ENCODE measurements around the gene APOBR.

DNA sequence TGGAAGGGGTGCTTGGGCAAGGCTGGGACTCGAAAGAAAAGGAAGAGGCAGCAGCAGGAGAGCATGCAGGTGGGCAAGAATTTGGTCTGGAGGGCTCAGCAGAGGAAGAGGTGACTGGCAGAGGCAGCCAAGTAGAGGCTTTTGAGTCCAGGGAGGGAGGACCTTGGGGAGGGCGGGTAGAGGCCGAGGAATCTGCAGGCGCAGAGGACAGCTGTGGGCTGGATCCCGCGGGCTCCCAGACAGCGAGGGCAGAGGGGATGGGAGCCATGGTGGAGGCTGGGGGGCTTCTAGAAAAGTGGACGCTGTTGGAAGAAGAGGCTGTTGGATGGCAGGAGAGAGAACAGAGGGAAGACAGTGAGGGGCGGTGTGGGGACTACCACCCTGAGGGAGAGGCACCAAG is 2.9 kb downstream of the APOBR start:
- no peak for TF ChIP-seq CTCF (IDR thresholded peaks at IDR 0.05; ENCODE audit: low read depth, low read length, poor library complexity, severe bottlenecking)
- no peak for TF ChIP-seq EZH2phosphoT487 (IDR thresholded peaks at IDR 0.05; ENCODE audit: borderline replicate concordance, low read length)
